T follicular helper cell (primary cell): Measurements from ENCODE around the gene HTATSF1.

ENCODE experiments used
- DNase-seq: peaks from one replicate; pipeline ENCODE4 v3.0.0-alpha.2; 2020; ENCODE audit warnings: low read depth

The HTATSF1 gene

DNA sequence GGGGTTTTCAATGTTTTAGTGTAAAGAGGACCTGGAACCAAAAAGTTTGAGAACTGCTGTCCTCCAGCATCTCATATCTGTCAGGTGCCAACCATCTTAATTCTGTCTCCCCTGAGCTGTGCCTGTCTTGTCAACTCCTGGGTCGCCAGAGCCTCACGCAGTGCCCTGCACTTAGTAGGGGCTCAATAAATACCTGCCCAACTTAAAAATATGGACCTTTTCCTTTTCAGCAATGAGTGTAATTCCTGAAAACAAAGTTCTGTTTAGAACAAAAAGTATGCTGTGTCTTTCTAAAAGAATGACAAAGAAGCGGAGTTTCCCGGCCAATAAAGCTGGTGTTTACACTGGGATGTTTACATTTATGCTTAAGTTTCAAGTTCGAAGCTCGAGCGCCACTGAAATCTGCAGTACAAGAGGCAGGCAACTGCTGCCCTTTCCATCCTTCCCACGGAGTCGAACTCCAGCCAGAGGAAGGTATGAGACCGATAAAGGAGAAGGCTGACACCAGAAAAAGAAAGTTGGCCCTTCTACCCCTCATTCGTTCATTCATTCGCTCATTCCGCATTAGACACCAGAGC lies 1.1 kb upstream of the HTATSF1 start:
- DNase-seq: no peak

DNA sequence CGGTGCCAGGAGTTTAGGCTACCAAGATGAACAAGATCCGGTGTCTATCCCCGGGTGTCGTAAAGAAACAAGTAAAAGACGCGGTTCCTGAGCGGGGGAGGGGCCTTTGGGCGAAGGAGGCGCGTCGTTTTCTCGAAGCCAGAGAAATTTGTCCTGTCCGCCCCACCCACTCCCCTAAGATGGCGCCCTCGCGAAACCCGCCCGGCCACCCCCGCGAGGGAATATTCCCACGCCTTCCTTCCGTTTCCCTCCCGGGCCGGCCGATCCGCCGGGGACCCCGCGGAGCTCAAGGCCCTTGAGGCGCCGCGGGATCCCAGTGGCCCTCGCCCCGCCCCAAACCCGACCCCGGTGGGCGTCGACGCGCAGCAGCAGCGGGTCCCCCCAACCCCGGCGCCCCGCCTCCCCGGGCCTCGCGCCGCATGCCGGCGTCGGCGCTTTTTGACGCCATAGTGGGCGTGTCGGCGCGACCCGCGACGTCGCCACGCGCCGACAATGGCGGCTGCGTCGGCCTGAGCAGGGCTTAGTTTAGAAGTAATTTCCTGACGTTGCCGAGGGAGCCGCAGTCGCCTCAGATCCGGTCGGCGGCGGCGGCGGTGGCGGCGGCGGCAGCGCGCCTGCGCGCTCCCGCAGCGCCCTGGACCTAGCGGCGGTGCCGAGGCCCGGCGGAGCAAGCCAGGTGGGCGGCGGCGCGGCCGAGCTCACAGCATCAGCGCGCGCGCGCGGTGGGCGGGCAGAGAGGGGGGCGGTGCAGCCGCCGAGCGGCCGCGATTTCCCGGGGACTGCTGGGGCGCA lies 432 bp upstream of the HTATSF1 start:
- DNase-seq: peak; percentile 83

DNA sequence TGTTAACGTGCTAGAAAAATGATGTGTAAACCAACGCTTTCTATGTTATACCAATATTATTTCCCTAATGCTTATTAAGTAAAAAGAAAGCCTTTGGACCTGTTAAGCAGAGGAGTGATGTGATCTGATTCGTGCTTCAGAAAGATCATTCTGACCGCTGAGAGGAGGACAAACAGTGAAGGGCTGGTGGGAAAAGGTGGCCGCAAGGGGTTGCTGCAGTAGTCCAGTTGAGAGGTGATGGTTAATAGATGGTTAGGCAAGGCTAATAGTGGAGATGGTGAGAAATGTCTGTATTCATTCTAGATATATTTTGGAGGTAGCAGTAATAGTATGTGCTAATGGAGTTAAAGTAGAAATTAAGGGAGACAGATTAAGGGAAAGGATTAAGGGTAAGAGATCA lies 21.7 kb downstream of the HTATSF1 start:
- no peak for DNase-seq

DNA sequence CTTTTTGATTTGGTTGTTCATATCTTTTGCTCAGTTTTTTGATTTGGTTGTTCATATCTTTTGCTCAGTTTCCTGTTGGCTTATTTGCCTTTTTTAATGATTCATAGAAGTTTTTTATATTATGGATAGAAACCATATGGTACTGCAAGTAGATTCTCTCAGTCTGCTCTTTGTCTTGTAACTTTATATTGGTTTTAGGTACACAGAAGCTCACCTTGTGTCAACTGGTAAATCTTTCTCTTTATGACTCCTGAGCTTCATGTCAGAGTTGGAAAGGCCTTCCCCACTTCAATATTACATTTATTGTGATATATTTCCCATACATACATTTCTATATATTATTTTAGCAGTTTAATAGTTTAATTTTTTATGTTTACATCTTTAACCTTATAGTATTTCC lies 26.4 kb downstream of the HTATSF1 start:
- no peak for DNase-seq

DNA sequence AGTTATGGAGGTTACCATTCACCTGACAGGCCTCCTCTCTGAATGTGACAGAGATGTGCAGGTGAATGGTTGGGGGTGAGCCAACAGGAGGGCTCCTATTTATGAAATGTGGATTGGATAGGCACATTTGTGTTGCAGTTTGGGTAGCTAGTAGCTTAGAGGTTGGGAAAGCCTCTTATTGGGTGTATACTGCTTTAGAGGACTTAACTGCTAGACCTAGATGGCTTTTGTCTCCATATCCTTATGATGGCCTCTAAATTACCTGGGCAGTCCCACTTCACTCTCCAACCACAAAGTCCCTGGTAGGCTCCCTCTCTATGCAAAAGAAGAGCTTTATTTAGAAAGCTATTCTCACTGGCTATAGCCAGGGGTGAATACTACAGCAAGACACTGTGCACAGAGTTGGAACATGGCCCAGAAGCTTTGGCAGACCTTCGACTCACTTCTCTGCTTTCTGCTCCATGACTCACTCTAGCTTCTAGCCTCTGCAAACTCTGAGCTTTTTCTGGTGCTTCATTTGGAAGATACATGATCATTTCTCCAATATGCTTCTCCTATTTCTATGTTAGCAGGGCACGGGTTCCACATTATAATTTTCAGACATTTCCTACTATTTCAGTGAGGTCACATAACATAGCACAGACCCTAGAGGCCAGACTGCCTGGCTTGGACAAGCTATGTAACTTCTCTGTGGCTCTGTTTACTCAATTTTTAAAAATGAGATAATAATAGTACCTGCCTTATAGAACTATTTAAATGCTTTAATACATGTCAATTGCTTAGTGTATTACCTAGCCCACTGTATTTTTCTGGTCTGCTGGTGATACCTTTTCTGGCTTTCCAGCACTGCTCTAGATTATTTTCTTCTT lies 28.6 kb downstream of the HTATSF1 start:
- no peak for DNase-seq

DNA sequence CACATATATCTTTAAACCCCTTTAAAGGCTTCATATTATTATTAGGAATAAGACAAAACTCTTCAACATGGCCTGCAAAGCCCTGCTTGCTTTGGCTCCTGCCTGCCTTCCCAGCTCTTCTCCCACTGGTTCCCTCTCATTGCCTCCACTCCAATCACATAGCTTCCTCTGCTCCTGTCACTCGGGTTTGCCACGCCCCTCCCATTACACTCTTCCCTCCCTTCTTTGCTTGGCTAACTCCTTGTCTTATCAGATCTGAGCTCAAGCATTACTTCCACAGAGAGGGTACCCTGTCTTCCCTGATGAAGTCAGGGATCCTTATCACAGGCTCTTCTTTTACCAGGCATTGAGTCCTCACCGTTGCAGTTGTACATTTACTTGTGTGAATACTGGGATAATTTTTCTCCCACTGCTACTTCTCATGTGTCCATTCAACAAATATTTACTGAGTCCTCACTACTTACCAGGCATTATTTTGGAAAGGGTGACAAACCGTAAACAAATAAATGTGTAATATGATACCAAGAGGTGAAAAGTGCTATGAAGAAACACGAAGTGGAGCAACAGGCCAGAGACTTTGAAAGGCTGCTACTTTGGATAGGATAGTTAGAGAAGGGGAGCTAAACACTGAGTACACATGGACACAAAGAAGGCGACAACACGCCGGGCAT lies 31.4 kb downstream of the HTATSF1 start:
- DNase-seq: no peak

DNA sequence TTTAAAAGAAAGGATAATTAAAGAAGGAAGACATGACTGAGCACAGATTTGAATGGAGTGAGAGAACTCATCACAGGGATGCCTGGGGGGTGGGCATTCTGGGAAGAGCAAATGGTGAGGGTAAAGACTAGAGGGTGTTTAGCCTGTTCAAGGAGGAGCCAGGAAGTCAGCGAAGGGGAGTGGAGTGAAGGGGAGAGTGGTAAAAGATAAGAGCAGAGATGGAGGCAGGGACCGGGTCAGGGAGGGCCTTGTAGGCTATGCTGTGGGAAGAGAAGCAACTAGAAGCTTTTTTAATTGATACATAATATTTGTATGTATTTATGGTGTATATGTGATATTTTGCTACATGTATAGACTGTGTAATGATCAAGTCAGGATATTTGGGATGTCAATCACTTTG lies 32.4 kb downstream of the HTATSF1 start:
- no peak for DNase-seq

DNA sequence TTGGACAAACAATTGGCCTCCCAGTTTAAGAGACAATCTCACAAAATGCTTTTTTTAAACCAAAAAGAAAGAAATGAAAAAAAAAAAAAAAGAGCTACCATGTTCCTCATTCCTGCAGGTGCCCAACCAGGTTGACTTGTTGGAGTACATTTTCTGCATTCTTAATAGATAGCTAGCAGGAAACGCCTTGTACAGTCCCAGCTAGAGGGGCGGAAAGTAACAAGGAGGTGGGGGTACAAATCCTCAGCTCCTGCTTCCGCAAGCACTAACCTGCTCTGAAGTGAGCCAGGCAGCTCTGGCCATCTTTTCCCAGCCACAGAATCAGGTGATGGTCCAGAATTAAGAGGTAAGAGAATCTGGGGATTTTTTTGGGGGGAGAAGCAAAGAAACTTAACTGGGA lies 34.6 kb downstream of the HTATSF1 start, which contains the start of gene VGLL1:
TSS of gene VGLL1 (plus strand) at position 265 of the 400 bp plus-strand sequence. CDS start 3,806 bp downstream, outside the sequence.
- DNase-seq: no peak

DNA sequence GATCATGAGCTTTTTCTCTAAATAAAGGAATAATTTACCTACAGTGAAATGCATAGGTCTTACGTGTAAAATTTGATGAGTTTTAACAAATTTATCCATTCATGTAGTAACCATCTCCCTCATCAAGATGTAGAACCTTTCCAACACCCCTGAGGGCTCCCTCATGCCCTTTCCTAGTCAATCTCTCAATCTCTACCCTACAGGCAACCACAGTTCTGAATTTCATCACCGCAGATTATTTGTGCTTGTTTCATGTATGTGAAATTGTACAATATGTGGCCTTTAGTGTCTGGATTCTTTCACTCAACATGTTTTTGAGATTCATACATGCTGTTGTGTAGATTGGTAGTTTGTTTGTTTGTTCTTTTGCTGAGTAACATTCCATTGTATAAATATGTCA lies 36.7 kb downstream of the HTATSF1 start:
- DNase-seq: no peak

DNA sequence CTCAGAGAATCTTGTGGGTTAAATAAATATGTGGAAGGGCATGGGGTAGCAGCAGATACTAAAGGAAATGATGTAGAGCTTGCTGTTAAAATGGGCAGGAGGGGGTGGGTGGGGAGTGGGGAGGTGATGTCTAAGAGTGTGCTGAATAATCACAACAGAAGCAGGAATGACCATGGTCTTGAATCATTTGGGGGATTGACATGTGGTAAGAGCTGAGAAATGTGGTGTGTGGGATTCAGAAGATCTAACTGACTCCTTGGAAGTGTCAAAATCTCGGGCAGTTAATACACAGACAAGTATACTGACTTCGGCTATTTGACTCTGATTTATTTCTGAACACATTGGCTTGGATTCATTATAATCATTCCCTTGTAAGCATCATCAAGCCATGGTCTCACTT lies 41.4 kb downstream of the HTATSF1 start:
- DNase-seq: no peak

DNA sequence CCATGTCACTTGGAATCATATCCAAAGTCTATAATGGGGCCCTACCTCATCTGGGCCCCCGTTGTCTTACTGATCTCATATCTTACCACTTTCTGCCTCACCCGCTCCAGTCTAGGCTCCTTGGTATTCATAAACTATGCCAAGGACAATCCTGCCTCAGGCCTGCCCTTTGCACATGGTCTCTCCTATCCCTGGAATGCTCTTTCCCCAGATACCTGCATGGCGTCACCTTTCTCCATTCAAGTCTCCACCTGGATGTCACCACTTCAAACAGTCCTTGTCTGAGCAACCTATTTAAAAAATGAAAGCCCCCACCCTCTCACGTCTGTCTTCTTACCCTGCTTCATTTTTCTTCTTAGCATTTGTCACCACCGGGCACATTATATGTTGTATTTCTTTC lies 42.8 kb downstream of the HTATSF1 start:
- no peak for DNase-seq

DNA sequence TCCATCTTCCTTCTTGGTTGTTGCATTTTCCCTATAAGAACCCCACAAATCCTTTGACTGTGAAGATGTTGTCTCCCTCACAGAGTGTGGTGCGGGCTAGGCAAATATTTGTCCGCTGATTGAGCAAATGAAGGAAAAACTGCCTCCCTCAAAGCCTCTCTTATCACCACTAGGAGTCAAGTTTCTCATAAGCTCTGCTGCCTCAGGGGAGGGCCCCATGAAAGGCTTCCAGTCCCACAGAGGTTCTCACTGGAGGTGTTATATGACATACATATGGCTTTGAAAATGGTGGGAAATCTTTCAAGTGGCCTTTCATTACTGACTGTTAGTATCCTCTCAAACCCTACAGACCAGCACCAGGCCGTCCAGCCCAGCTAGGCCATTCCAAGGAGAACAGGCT lies 43.9 kb downstream of the HTATSF1 start:
- DNase-seq: no peak

DNA sequence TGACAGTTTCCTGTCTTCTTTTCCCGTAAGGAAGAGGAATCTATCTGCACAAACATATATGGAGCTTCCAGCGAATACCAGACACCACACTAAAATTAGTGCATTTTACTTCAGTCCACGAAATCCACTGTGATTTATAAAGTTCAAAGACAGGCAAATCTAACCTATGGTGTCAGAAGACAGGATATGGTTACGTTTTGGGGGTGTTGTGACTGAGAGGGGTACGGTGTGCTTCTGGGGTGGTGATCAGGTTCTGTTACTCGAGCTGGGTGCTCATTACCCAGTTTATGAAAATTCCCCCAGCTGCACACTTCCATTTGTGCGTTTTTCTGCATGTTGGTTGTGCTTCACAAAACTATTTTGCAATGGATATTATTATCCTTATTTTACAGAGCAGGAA lies 44.9 kb downstream of the HTATSF1 start:
- DNase-seq: no peak

DNA sequence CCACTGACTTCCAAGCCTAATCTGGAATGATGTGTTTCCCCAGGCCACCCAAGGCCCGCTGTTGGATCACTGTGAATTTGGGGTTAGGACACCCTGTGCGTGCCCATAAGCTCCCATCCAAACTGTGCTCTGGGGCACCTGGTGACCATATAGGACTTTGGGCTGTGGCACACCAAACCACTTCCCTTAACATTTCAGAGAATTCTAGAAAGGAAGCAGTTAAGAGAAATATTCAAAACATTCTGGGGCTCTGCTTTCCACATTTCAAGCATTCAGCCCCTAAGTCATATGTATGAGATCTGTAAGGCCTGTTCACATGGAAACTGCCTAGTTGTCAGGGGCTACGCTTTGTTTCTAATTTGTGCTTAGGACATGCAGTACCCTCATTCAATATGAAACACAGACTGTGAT lies 49.0 kb downstream of the HTATSF1 start:
- no peak for DNase-seq

DNA sequence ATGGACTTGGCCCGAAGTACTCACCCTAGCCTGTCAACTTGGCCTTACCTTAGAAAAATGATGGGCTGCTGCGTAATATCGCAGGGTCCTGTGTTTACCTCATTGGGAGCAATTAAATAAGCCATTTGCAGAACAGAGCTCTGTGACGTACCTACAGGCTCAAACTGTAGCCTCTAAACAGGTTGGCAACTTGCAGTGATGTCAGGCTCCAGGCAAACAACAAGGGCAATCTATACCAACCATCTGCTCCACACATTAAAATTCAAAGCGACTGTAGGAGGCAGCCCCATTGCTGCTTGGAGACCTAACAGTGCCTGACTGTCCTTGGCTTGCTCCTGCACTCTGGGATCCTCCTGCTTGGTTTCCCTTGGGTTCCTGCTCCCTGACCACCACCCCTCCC lies 51.8 kb downstream of the HTATSF1 start:
- no peak for DNase-seq

DNA sequence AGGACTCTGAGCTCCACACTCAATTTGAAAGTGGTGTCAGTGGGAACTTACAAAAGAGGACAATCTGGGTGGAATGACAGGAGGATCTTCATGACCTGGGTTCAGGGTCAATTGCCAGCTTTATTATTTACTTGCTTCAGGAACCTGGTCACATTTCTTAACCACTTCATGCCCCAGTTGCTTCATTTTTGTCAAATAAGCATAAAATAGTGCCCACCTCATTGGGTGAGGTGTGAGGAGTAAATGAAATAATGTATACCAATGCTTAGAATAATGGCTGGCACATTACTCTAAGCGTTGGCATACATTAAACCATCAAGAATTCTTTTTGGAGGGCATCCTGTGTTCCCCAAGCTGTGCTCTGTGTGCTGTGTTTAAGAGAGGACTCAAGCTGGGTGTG lies 54.0 kb downstream of the HTATSF1 start:
- no peak for DNase-seq

DNA sequence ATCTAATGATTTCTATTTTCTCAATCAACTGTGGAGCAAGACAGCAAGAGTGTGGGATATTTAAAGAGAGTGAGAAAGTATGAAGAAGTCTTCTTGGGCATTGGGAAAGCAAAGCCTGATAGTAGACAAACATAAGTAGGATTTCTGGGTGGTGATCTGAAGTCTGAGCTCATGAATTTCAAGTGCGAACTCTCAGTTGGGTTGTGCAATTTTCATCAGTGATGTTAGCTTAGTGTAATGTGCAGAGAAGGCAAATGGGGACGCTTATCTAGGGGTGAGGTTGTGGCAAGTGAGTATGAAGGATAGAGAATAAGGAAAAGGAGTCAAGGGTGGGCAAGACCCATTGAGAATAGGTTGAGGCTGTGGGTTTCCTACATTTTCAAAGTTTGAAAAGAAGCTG lies 58.3 kb downstream of the HTATSF1 start:
- no peak for DNase-seq
